Skeletal muscle satellite cell (primary cell): ENCODE results near the gene EVX2.

Experiments
- H3K27me3 ChIP-seq: 2 replicates; pipeline ENCODE4 v1.7.0; 2013; ENCODE audit warnings: low read length; ENCODE audit not compliant: control insufficient read depth, insufficient read depth
- H3K36me3 ChIP-seq: 2 replicates; pipeline ENCODE4 v1.7.0; 2013; ENCODE audit warnings: mild to moderate bottlenecking, control low read depth, low read length; ENCODE audit not compliant: insufficient read depth
- H3K4me1 ChIP-seq: 2 replicates; pipeline ENCODE4 v1.7.0; 2013; ENCODE audit warnings: low read length; ENCODE audit not compliant: control insufficient read depth, insufficient read depth
- H3K4me2 ChIP-seq: 2 replicates; pipeline ENCODE4 v1.7.0; 2013; ENCODE audit warnings: mild to moderate bottlenecking, low read length
- H3K4me3 ChIP-seq: 2 replicates; pipeline ENCODE4 v1.7.0; 2013; ENCODE audit warnings: low read length
- H3K9ac ChIP-seq: 2 replicates; pipeline ENCODE4 v1.7.0; 2013; ENCODE audit warnings: mild to moderate bottlenecking, low read depth, low read length, moderate library complexity
- H3K9me3 ChIP-seq: replicated peaks from 2 replicates; pipeline ENCODE4 v1.7.0; 2013; ENCODE audit warnings: mild to moderate bottlenecking, control low read depth, low read length

Gene EVX2

GRCh38 chr2:176110415-176111308 is 26.9 kb upstream of the EVX2 start:
- H3K4me2 ChIP-seq = no peak overlapping the region
- H3K27me3 ChIP-seq = peaks cover 92% of the 10 kb centered on the region
- H3K9me3 ChIP-seq = no peaks in the 10 kb centered on the region
- no peaks in the 10 kb centered on the region for H3K36me3 ChIP-seq
- H3K4me1 ChIP-seq = peaks cover 5% of the 10 kb centered on the region
- no peak overlapping the region for H3K9ac ChIP-seq
- no peak overlapping the region for H3K4me3 ChIP-seq

DNA sequence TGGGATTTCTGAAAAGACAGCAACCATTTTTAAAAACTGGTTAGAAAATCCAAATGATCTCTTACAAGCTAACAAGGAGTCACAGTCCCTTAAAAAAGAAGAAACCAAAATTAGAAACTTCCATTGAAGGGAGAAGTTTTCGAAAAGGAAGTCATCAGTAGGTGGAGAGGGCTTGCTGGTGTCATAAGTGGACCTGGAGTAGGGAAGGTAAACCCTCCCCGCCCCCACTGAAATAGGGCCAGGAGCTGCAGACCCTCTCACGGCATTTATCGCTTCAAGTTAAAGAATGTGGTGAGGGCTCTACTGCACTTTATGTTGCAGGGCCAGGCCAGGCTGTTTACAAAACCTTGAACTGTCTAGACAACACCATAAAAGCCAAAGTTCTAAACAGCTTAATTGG is 26.2 kb upstream of the EVX2 start:
- Histone ChIP-seq H3K9me3 (no peaks in the 10 kb centered on the region), H3K4me2 (no peak overlapping the region), H3K27me3 (peaks cover 92% of the 10 kb centered on the region), H3K4me3 (no peak overlapping the region), H3K4me1 (peaks cover 6% of the 10 kb centered on the region), H3K36me3 (no peaks in the 10 kb centered on the region), H3K9ac (no peak overlapping the region)

DNA sequence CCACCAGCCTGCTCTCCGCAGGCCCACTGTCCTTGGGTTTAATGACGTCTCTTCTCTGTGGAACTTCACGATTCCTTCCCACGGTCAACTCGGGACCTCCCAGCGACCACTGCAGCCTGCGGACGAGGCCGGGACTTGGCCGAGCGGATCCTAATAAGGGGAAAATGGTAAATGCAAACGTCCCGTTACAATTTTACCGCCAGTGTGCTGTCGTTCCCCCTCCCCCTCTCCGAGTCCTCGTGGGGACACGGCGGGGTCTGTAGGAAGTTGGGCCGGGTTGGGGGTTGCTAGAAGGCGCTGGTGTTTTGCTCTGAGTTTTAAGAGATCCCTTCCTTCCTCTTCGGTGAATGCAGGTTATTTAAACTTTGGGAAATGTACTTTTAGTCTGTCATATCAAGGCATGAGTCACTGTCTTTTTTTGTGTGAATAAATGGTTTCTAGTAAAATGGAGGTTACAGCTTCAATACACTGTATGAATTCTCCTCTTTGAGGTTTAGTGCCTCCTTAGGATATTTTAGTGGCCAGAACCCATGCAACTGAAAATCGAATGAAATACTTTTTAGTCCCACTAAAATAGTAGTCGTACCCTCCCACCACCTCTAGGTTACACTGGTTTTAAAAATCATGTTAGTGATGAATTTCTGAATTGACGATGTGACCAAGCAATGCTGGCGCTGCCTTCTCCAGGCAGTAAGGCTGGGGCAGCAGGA is 25.6 kb upstream of the EVX2 start:
- H3K9ac ChIP-seq = no peak overlapping the region
- no peaks in the 10 kb centered on the region for H3K9me3 ChIP-seq
- H3K4me2 ChIP-seq = no peak overlapping the region
- H3K4me3 ChIP-seq = no peak overlapping the region
- peaks cover 12% of the 10 kb centered on the region for H3K4me1 ChIP-seq
- peaks cover 92% of the 10 kb centered on the region for H3K27me3 ChIP-seq
- no peaks in the 10 kb centered on the region for H3K36me3 ChIP-seq

GRCh38 chr2:176107731-176108181 is 24.0 kb upstream of the EVX2 start:
- no peak overlapping the region for H3K4me3 ChIP-seq
- H3K27me3 ChIP-seq = peaks cover 92% of the 10 kb centered on the region
- no peaks in the 10 kb centered on the region for H3K9me3 ChIP-seq
- no peak overlapping the region for H3K4me2 ChIP-seq
- no peaks in the 10 kb centered on the region for H3K36me3 ChIP-seq
- no peak overlapping the region for H3K9ac ChIP-seq
- H3K4me1 ChIP-seq = peaks cover 18% of the 10 kb centered on the region

DNA sequence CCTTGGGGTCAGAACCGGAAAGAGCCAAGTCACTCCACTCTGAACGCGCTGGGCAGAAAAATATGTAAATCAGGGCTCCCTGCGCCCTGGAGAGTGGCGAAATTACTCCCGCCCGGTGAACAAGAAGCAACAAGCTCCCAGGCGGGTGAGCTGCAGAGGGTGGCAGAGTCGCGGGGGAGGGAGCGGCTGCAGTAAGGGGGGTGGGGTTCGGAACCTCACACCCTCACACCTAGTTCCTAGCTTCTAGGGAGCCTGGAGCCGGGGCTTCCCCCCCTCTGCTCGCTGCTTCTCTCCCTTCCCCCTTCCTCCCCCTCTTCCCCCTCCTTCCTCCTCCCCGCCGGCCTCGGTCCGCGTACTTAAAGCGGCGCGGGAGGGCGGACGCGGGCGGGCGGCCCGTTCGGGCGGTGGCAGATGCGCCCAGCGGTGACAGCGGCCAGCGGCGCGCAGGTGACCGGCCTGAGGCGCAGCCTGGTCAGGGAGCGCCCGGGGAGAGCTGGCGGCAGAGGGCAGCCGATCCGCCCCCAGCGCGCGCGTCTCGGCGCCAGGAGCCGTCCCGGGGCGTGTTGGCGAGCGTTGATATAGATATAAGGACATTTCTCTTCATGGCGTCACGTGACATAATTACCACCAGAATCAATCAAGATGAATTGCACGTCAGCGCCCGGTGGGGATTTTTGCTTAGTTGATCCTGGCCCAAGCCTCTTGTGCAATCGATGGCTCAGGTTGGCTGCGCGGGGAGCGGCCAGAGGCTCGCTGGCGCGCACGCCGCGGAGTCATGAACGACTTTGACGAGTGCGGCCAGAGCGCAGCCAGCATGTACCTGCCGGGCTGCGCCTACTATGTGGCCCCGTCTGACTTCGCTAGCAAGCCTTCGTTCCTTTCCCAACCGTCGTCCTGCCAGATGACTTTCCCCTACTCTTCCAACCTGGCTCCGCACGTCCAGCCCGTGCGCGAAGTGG is 23.1 kb upstream of the EVX2 start, which contains the start of gene HOXD11:
Gene HOXD11 (plus strand): TSS at position 700 of the 959 bp plus-strand sequence. CDS start 76 bp downstream, at position 776.
- H3K4me3 ChIP-seq = peak within 1 kb of the TSS; percentile 53
- H3K27me3 ChIP-seq = peaks cover 92% of the 10 kb centered on the region
- H3K9ac ChIP-seq = no peak within 1 kb of the TSS
- H3K36me3 ChIP-seq = no peaks in the 10 kb centered on the region
- no peaks in the 10 kb centered on the region for H3K9me3 ChIP-seq
- peak within 1 kb of the TSS; percentile 56 for H3K4me2 ChIP-seq
- H3K4me1 ChIP-seq = peaks cover 18% of the 10 kb centered on the region

GRCh38 chr2:176105730-176106580 is 22.2 kb upstream of the EVX2 start:
- Histone ChIP-seq H3K4me2 (no peak overlapping the region), H3K36me3 (no peaks in the 10 kb centered on the region), H3K9ac (no peak overlapping the region), H3K27me3 (peaks cover 93% of the 10 kb centered on the region), H3K4me3 (no peak overlapping the region), H3K9me3 (no peaks in the 10 kb centered on the region), H3K4me1 (peaks cover 18% of the 10 kb centered on the region)

- peak overlapping the region; percentile 62 for H3K4me2 ChIP-seq
- no peaks in the 10 kb centered on the region for H3K36me3 ChIP-seq
- peaks cover 18% of the 10 kb centered on the region for H3K4me1 ChIP-seq
- no peaks in the 10 kb centered on the region for H3K9me3 ChIP-seq
- H3K4me3 ChIP-seq = peak overlapping the region; percentile 46
- H3K9ac ChIP-seq = no peak overlapping the region
- peaks cover 93% of the 10 kb centered on the region for H3K27me3 ChIP-seq
Measured at GRCh38 chr2:176105078-176105729, 21.4 kb upstream of the EVX2 start.

DNA sequence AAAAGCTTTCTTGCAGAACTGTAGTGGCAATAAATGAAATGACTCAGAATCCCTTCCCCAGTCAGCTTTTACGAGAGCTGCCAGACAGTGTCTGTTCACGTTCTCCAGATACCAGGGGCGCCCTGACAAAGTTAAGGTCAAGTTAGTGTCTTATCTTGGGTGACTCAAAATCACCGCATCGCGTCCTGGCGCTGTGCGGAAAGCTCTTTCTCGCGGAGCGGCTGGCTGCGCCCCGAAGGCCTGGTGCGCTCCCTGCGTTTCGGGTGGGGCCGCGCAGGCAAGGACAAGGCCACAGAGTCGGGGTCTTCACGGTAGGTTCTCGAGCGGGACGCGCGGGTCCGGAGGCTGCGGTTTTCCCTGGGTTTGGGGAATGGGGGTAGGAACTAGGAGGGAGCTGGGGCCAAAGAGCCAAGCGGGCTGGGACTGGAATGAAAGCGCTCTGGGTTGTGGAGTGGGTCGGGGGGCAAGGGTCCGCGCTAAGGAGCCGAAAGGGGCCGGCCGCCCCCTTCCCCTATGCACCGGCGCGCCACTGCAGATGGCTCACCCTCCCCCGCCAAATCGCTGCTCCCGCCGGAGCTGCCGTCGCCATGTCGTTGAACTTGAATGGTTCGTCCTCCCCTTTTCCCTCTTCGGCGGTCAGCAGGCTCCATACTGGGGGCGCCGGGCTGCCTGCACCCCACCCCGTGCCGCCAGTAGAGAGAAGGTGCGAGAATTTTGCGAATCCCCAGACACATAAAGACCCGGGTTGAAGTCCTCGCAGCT is 20.7 kb upstream of the EVX2 start:
- Histone ChIP-seq H3K4me2 (peak overlapping the region; percentile 62), H3K36me3 (no peaks in the 10 kb centered on the region), H3K9ac (no peak overlapping the region), H3K9me3 (no peaks in the 10 kb centered on the region), H3K4me1 (peaks cover 18% of the 10 kb centered on the region), H3K4me3 (peak overlapping the region; percentile 46), H3K27me3 (peaks cover 93% of the 10 kb centered on the region)

GRCh38 chr2:176103742-176104315 is 20.1 kb upstream of the EVX2 start:
- H3K36me3 ChIP-seq = no peaks in the 10 kb centered on the region
- no peaks in the 10 kb centered on the region for H3K9me3 ChIP-seq
- no peak overlapping the region for H3K4me3 ChIP-seq
- peak overlapping the region; percentile 62 for H3K4me2 ChIP-seq
- peaks cover 93% of the 10 kb centered on the region for H3K27me3 ChIP-seq
- peaks cover 18% of the 10 kb centered on the region for H3K4me1 ChIP-seq
- no peak overlapping the region for H3K9ac ChIP-seq
